ENCODE data around the gene ATP11A. TPM values are rescaled to one million over a fixed set of nuclear protein-coding genes. Genes with fewer than 3 reads are reported as not detected.

Gene ATP11A
- total and polyA plus RNA-seq, 10 of the 15 experiments (the other 5 are each of a cell fraction or from before 2014, with no cell fraction given), result 1.4 to 69.6 (median 14.4) TPM

DNA sequence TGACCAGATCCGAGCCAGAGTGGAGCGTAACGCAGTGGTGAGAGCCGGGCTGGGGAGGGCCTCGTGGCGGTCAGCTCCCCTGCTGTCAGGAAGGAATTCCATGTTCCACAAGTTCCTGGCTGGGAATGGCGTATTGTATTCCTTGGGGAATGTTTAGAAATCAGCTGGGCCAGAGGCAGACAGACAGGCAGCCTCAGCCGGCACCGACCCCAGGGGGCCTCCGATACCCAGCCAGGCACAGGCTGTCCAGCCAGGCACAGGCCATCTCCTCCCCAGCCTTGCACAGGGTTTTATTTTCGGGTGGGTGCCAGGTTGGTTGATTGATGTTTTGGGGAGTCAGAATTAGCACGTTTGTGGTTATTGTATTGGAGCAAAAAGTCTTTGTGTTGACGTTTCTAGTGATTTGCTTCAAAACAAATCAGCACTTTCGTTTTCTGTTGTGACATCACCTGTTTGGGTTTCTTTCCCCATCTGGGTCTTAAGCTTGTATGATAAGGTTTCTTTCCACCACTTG, 152.6 kb downstream of the ATP11A start:
- H3K4me2 ChIP-seq (ENCODE audit: control insufficient read depth, insufficient read depth), result no peak overlapping the region
- no peak overlapping the region for H3K27ac ChIP-seq (ENCODE audit: control insufficient read depth, insufficient read depth)
- H2AFZ ChIP-seq (ENCODE audit: control insufficient read depth, low read depth, low read length), result no peak overlapping the region
- CTCF ChIA-PET, result no interaction called here
- TF ChIP-seq, protein P1, sequence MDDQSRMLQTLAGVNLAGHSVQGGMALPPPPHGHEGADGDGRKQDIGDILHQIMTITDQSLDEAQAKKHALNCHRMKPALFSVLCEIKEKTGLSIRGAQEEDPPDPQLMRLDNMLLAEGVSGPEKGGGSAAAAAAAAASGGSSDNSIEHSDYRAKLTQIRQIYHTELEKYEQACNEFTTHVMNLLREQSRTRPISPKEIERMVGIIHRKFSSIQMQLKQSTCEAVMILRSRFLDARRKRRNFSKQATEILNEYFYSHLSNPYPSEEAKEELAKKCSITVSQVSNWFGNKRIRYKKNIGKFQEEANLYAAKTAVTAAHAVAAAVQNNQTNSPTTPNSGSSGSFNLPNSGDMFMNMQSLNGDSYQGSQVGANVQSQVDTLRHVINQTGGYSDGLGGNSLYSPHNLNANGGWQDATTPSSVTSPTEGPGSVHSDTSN (IDR thresholded peaks at IDR 0.05; ENCODE audit: insufficient replicate concordance, low read depth, low read length), result peak; percentile 38
- TF ChIP-seq ATF7 (IDR thresholded peaks at IDR 0.05; ENCODE audit: low read depth), result peak; percentile 54
- peak; percentile 43; the same call in 1 of the 2 replicates for TF ChIP-seq RUNX3 (IDR thresholded peaks at IDR 0.05; ENCODE audit: low read length)
- TF ChIP-seq BHLHE40 (IDR thresholded peaks at IDR 0.05; ENCODE audit: borderline replicate concordance in 1 of 2, low read depth in 2 of 2, low read length in 1 of 2), result peak in 1 of 2 experiments; percentile 53; a peak in 1 of 4 replicates
- TF ChIP-seq PKNOX1 (IDR thresholded peaks at IDR 0.05), result peak; percentile 77
- no peak for TF ChIP-seq YBX1 (IDR thresholded peaks at IDR 0.05)
- TF ChIP-seq ESRRA (IDR thresholded peaks at IDR 0.05; ENCODE audit: low read length), result no peak
- 0 out of 4 replicates have a peak, but pooled peaks have one; percentile 11 to 23 for TF ChIP-seq IKZF2 (IDR thresholded peaks at IDR 0.05)
- H3K27me3 ChIP-seq (replicated peaks in 1 of 2; ENCODE audit: control insufficient read depth in 2 of 2, insufficient read depth in 2 of 2, low read length in 1 of 2), result no peaks in the 10 kb centered on the region
- no peak overlapping the region for H3K4me3 ChIP-seq
- whole genome bisulfite sequencing (ENCODE audit: insufficient coverage, insufficient replicate concordance, low lambda C conversion rate, missing lambda C conversion rate), result 78% methylated on average over 14 of the region's 14 CpGs
- no peaks in the 10 kb centered on the region; the same call in 2 of the 3 replicates for H3K9me3 ChIP-seq (replicated peaks; ENCODE audit: control insufficient read depth, insufficient read depth, low read length)
- SMC1A ChIA-PET (ENCODE audit: uncharacterized antibody, unreplicated experiment), result no interaction called here
- no peaks in the 10 kb centered on the region for H3K4me1 ChIP-seq (ENCODE audit: control insufficient read depth, insufficient read depth, low read length)
- intact Hi-C loops (cut with micrococcal nuclease; ENCODE audit: unreplicated experiment) (no loop called here), in situ Hi-C loops (cut with MboI) (no loop called here)
- no peaks in the 10 kb centered on the region for H3K79me2 ChIP-seq (ENCODE audit: control insufficient read depth, insufficient read depth, low read length)
- DNase-seq (ENCODE audit: low read depth, low spot score), result no peak
- H3K36me3 ChIP-seq (ENCODE audit: control insufficient read depth in 2 of 2, insufficient read depth in 2 of 2, low read length in 1 of 2), result peaks cover 1 to 6% of the 10 kb centered on the region in 2 experiments
- no peak overlapping the region for H3K9ac ChIP-seq (ENCODE audit: control insufficient read depth, insufficient read depth, low read length)
- POLR2A ChIA-PET, result interaction anchor here (0.8 kb wide), 1 partner anchor 9 kb away, joined by 3 read pairs; no protein-coding TSS in a partner anchor
- FAIRE-seq, result no peak
- RAD21 ChIA-PET (ENCODE audit: unreplicated experiment), result no interaction called here
- BruUV-seq (replicated peaks), result no TSS peak
- no peaks in the 10 kb centered on the region for H4K20me1 ChIP-seq (ENCODE audit: control insufficient read depth, insufficient read depth)
- peak; percentile 79 for ATAC-seq

Data from GM12878 (cell line).